Activated T-helper 17 cell treated with anti-CD3 and anti-CD28 coated beads, Interleukin-2, amount 50 U/mL, for 72 hours (primary cell): ENCODE measurements around the gene KRTAP9-8. TPM values are rescaled to one million over a fixed set of nuclear protein-coding genes. Genes with fewer than 3 reads are reported as not detected.
"Not testable (repeated sequence)": the region's sequence is repeated elsewhere in the genome, so short reads cannot be mapped to it uniquely, and the experiment has no call there.

ENCODE experiments used
- ATAC-seq: fragments of 150-1000 bp; cut with Tn5 transposase; replicated peaks from 2 replicates; pipeline ENCODE4 v1.10.0; 2021; ENCODE audit warnings: mild to moderate bottlenecking, moderate library complexity
- H3K27ac Mint-ChIP-seq: one replicate; pipeline ENCODE4 v1.8.0; 2022; ENCODE audit warnings: mixed read lengths
- H3K27me3 Mint-ChIP-seq: one replicate; pipeline ENCODE4 v1.8.0; 2022; ENCODE audit warnings: mixed read lengths
- H3K36me3 Mint-ChIP-seq: one replicate; pipeline ENCODE4 v1.8.0; 2022; ENCODE audit warnings: low read depth, mild to moderate bottlenecking, mixed read lengths
- H3K4me1 Mint-ChIP-seq: one replicate; pipeline ENCODE4 v1.8.0; 2022; ENCODE audit warnings: mixed read lengths
- H3K4me3 Mint-ChIP-seq: one replicate; pipeline ENCODE4 v1.8.0; 2022; ENCODE audit warnings: mild to moderate bottlenecking, mixed read lengths
- H3K9me3 Mint-ChIP-seq: one replicate; pipeline ENCODE4 v1.8.0; 2022; ENCODE audit warnings: mixed read lengths
- total RNA-seq, 2 donors: library from RNA; stranded (reverse); gene quantifications; one replicate each; pipeline ENCODE4 v1.2.3, GENCODE V29; 2022

KRTAP9-8 gene
- total RNA-seq, 2 donors from 2014 or later, result not detected

DNA sequence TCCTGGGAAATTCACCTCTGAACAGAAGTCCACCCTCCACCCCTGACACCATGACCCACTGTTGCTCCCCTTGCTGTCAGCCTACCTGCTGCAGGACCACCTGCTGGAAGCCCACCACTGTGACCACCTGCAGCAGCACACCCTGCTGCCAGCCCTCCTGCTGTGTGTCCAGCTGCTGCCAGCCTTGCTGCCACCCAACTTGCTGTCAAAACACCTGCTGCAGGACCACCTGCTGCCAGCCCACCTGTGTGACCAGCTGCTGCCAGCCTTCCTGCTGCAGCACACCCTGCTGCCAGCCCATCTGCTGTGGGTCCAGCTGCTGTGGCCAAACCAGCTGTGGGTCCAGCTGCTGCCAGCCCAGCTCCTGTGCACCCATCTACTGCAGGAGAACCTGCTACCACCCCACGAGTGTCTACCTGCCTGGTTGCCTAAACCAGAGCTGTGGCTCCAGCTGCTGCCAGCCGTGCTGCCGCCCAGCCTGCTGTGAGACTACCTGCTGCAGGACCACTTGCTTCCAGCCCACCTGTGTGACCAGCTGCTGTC lies 37.9 kb downstream of the KRTAP9-8 start, which contains the start of gene KRTAP9-7:
Gene KRTAP9-7, plus strand, starts transcription at position 51 of the 543 bp plus-strand sequence. Its CDS starts 0 bp downstream, at position 51.
- H3K4me3 Mint-ChIP-seq, result not testable (repeated sequence)

GRCh38 chr17:41278176-41278955 lies 40.6 kb downstream of the KRTAP9-8 start:
- H3K4me3 Mint-ChIP-seq, result no peak overlapping the region
- peaks cover 13% of the 10 kb centered on the region for H3K27me3 Mint-ChIP-seq
- peaks cover 5% of the 10 kb centered on the region for H3K4me1 Mint-ChIP-seq
- H3K9me3 Mint-ChIP-seq, result no peaks in the 10 kb centered on the region
- ATAC-seq, result no peak
- H3K27ac Mint-ChIP-seq, result no peak overlapping the region
- H3K36me3 Mint-ChIP-seq, result no peaks in the 10 kb centered on the region

More for the DNA sequence above, 37.9 kb downstream of the KRTAP9-8 start, which contains the start of gene KRTAP9-7:
- not testable (repeated sequence) for H3K27ac Mint-ChIP-seq, ATAC-seq, H3K36me3 Mint-ChIP-seq, H3K9me3 Mint-ChIP-seq
- Mint-ChIP-seq H3K4me1 (peaks cover 10% of the 10 kb centered on the region), H3K27me3 (peaks cover 17% of the 10 kb centered on the region)

DNA sequence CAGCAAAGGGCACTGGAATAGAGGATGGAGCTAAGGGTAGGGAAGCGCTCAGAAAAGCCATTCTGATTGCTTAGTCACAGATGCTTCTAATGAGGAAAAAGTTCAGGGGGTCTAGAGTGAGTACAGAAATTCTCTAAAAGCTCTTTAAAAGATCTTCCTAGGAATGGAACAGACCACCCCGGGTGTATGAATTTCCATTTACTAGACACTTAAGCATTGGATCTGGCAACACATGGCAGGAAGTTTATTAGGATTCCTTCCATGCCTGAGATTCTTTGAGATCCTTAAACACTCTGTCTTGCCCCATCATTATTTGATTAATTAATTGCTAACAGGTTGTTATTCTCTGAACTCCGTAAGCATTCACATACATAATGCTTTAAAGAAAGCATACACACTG lies 46.2 kb downstream of the KRTAP9-8 start:
- Mint-ChIP-seq H3K4me1 (no peaks in the 10 kb centered on the region), H3K36me3 (no peaks in the 10 kb centered on the region), H3K4me3 (no peak overlapping the region), H3K27ac (no peak overlapping the region), H3K9me3 (no peaks in the 10 kb centered on the region), H3K27me3 (no peaks in the 10 kb centered on the region)
- ATAC-seq, result no peak

- H3K27ac Mint-ChIP-seq, result no peak overlapping the region
- no peaks in the 10 kb centered on the region for H3K9me3 Mint-ChIP-seq
- ATAC-seq, result no peak
- no peak overlapping the region for H3K4me3 Mint-ChIP-seq
- H3K27me3 Mint-ChIP-seq, result no peaks in the 10 kb centered on the region
- H3K4me1 Mint-ChIP-seq, result no peaks in the 10 kb centered on the region
- no peaks in the 10 kb centered on the region for H3K36me3 Mint-ChIP-seq
Observed at GRCh38 chr17:41284546-41284945, 46.7 kb downstream of the KRTAP9-8 start.

DNA sequence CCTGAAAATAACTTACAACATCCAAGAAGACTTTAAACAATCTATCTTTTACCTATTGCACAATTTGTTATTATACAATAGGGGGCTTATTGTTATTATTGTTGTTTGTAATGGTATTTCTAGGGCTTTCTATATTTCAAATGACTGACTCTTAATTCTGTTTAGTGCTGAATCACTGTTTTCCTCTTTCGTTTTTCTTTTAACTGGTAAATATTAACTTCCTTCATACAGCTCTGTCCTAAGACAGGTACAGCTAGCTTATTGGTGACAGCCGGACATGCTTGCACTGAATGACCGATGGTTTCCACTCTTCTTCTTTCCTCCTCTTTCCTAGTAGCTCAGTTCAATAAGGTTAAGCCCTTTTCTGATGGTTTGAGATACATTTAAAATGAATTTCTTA lies 49.3 kb downstream of the KRTAP9-8 start:
- Mint-ChIP-seq H3K4me3 (no peak overlapping the region), H3K36me3 (no peaks in the 10 kb centered on the region), H3K27ac (no peak overlapping the region), H3K9me3 (no peaks in the 10 kb centered on the region), H3K27me3 (no peaks in the 10 kb centered on the region), H3K4me1 (no peaks in the 10 kb centered on the region)
- no peak for ATAC-seq

Other genes starting within 250 kb of the KRTAP9-8 start
- not detected for gene KRTAP3-3, start 243.8 kb upstream of the KRTAP9-8 start, total RNA-seq
- not detected for gene KRTAP3-2, start 238.1 kb upstream of the KRTAP9-8 start, total RNA-seq
- not detected for gene KRTAP3-1, start 228.9 kb upstream of the KRTAP9-8 start, total RNA-seq
- gene KRTAP1-5, start 210.8 kb upstream of the KRTAP9-8 start, total RNA-seq, result not detected
- not detected for gene KRTAP1-4, start 207.8 kb upstream of the KRTAP9-8 start, total RNA-seq
- gene KRTAP1-3, start 203.1 kb upstream of the KRTAP9-8 start, total RNA-seq, result not detected
- gene KRTAP1-1, start 196.5 kb upstream of the KRTAP9-8 start, total RNA-seq, result not detected
- not detected for gene KRTAP2-1, start 190.7 kb upstream of the KRTAP9-8 start, total RNA-seq
- gene KRTAP2-2, start 182.8 kb upstream of the KRTAP9-8 start, total RNA-seq, result not detected
- gene KRTAP2-3, start 177.9 kb upstream of the KRTAP9-8 start, total RNA-seq, result not detected
- gene KRTAP2-4, start 172.1 kb upstream of the KRTAP9-8 start, total RNA-seq, result not detected
- not detected for gene KRTAP4-7, start 153.8 kb upstream of the KRTAP9-8 start, total RNA-seq
- gene KRTAP4-8, start 139.9 kb upstream of the KRTAP9-8 start, total RNA-seq, result not detected
- gene KRTAP4-16, start 135.8 kb upstream of the KRTAP9-8 start, total RNA-seq, result not detected
- not detected for gene KRTAP4-9, start 132.6 kb upstream of the KRTAP9-8 start, total RNA-seq
- not detected for gene KRTAP4-11, start 119.6 kb upstream of the KRTAP9-8 start, total RNA-seq
- gene KRTAP4-12, start 113.8 kb upstream of the KRTAP9-8 start, total RNA-seq, result not detected
- not detected for gene KRTAP4-6, start 97.5 kb upstream of the KRTAP9-8 start, total RNA-seq
- gene KRTAP4-5, start 88.2 kb upstream of the KRTAP9-8 start, total RNA-seq, result not detected
- not detected for gene KRTAP4-4, start 77.3 kb upstream of the KRTAP9-8 start, total RNA-seq
- not detected for gene KRTAP4-3, start 69.8 kb upstream of the KRTAP9-8 start, total RNA-seq
- not detected for gene KRTAP4-2, start 59.8 kb upstream of the KRTAP9-8 start, total RNA-seq
- gene KRTAP4-1, start 53.1 kb upstream of the KRTAP9-8 start, total RNA-seq, result not detected
- gene KRTAP9-1, start 48.1 kb upstream of the KRTAP9-8 start, total RNA-seq, result not detected
- gene KRTAP9-2, start 11.4 kb upstream of the KRTAP9-8 start, total RNA-seq, result not detected
- not detected for gene KRTAP9-3, start 5.5 kb upstream of the KRTAP9-8 start, total RNA-seq
- gene KRTAP9-4, start 11.7 kb downstream of the KRTAP9-8 start, total RNA-seq, result not detected
- gene KRTAP9-9, start 17.4 kb downstream of the KRTAP9-8 start, total RNA-seq, result not detected
- not detected for gene KRTAP9-6, start 27.4 kb downstream of the KRTAP9-8 start, total RNA-seq
- gene KRTAP9-7, start 37.7 kb downstream of the KRTAP9-8 start, total RNA-seq, result not detected
- not detected for gene KRTAP29-1, start 64.9 kb downstream of the KRTAP9-8 start, total RNA-seq
- gene KRTAP16-1, start 71.3 kb downstream of the KRTAP9-8 start, total RNA-seq, result under 1 TPM; 0.15 to 0.26 TPM
- gene KRTAP17-1, start 77.7 kb downstream of the KRTAP9-8 start, total RNA-seq, result not detected
- gene KRT33A, start 112.8 kb downstream of the KRTAP9-8 start, total RNA-seq, result not detected
- gene KRT33B, start 131.8 kb downstream of the KRTAP9-8 start, total RNA-seq, result not detected
- gene KRT34, start 144.3 kb downstream of the KRTAP9-8 start, total RNA-seq, result not detected
- gene KRT31, start 159.6 kb downstream of the KRTAP9-8 start, total RNA-seq, result not detected
- gene KRT37, start 186.6 kb downstream of the KRTAP9-8 start, total RNA-seq, result not detected
- gene KRT38, start 203.0 kb downstream of the KRTAP9-8 start, total RNA-seq, result not detected
- gene KRT32, start 229.4 kb downstream of the KRTAP9-8 start, total RNA-seq, result not detected
- gene KRT35, start 243.2 kb downstream of the KRTAP9-8 start, total RNA-seq, result not detected